ENCODE results near the gene SNED1.

- no peak for TF ChIP-seq CTCF (conservative IDR thresholded peaks at IDR 0.05; ENCODE audit: low read length)
- TF ChIP-seq EZH2phosphoT487 (IDR thresholded peaks at IDR 0.05; ENCODE audit: borderline replicate concordance, low read depth, low read length), result no peak
Measured at GRCh38 chr2:240965905-240966456, 32.4 kb upstream of the SNED1 start.

Data from OCI-LY7 (cell line).